ENCODE data around the gene ADAMTS2. TPM values are rescaled to one million over a fixed set of nuclear protein-coding genes. Genes with fewer than 3 reads are reported as not detected.

Gene ADAMTS2
- total and polyA plus RNA-seq, 2 experiments from 2014 or later: 1.6 to 8.1 TPM

GRCh38 chr5:179161901-179162300 is 183.4 kb downstream of the ADAMTS2 start (continued):
- TF ChIP-seq ZNF331 (CRISPR knock-in tag; IDR thresholded peaks at IDR 0.05; ENCODE audit: low read depth): no peak
- no peak for TF ChIP-seq CTCF (conservative IDR thresholded peaks at IDR 0.05; ENCODE audit: low read depth in 2 of 2)
- TF ChIP-seq ETS1 (IDR thresholded peaks at IDR 0.05): no peak
- TF ChIP-seq JUNB (IDR thresholded peaks at IDR 0.05; ENCODE audit: unreplicated experiment): no peak

GRCh38 chr5:179160584-179160983 is 184.7 kb downstream of the ADAMTS2 start:
- Histone ChIP-seq H3K9me2 (ENCODE audit: insufficient read depth) (no peaks in the 10 kb centered on the region), H3K27ac (ENCODE audit: low read depth) (no peak overlapping the region), H3K4me1 (ENCODE audit: insufficient read depth) (no peaks in the 10 kb centered on the region), H3K36me3 (ENCODE audit: insufficient read depth) (no peaks in the 10 kb centered on the region), H2AFZ (no peak overlapping the region), H3K4me2 (no peak overlapping the region), H4K20me1 (replicated peaks; ENCODE audit: insufficient read depth) (no peaks in the 10 kb centered on the region), H3F3A (replicated peaks; ENCODE audit: low read depth) (no peaks in the 10 kb centered on the region), H3K27me3 (ENCODE audit: insufficient read depth) (no peaks in the 10 kb centered on the region), H3K4me3 (no peak overlapping the region), H3K79me2 (replicated peaks; ENCODE audit: insufficient read depth) (no peaks in the 10 kb centered on the region)
- Mint-ChIP-seq H3K27ac (no peak overlapping the region), H3K4me3 (no peak overlapping the region), H3K36me3 (ENCODE audit: low read depth) (peaks cover 6% of the 10 kb centered on the region), H3K9me3 (peaks cover 35% of the 10 kb centered on the region), H3K27me3 (ENCODE audit: insufficient read depth, low read depth, poor library complexity) (peaks cover 16% of the 10 kb centered on the region), H3K4me1 (no peaks in the 10 kb centered on the region; the same call in 2 of the 3 replicates)
- ATAC-seq (no peak), DNase-seq (ENCODE audit: low spot score) (no peak)
- TF ChIP-seq NANOG (IDR thresholded peaks at IDR 0.05; ENCODE audit: borderline replicate concordance): no peak
- TF ChIP-seq ZNF114 (CRISPR knock-in tag; IDR thresholded peaks at IDR 0.05): no peak
- no peak for TF ChIP-seq REST (IDR thresholded peaks at IDR 0.05; ENCODE audit: unreplicated experiment)
- no peak for TF ChIP-seq ZNF331 (CRISPR knock-in tag; IDR thresholded peaks at IDR 0.05; ENCODE audit: low read depth)
- TF ChIP-seq ETS1 (IDR thresholded peaks at IDR 0.05): no peak
- no peak for TF ChIP-seq ZNF462 (CRISPR knock-in tag; IDR thresholded peaks at IDR 0.05)
- no peak for TF ChIP-seq CTCF (conservative IDR thresholded peaks at IDR 0.05; ENCODE audit: low read depth in 2 of 2)

All from GM23338 (cell line).